Smooth muscle cell (in vitro differentiated cells): ENCODE data around the gene HPCAL1. TPM values are rescaled to one million over a fixed set of nuclear protein-coding genes. Genes with fewer than 3 reads are reported as not detected.

Experiments used
- DNase-seq: peaks from one replicate; lab custom pipeline; 2025; ENCODE audit not compliant: unreplicated experiment; lab: John Stamatoyannopoulos, UW
- H2AFZ ChIP-seq: fragments of 200-600 bp; sonication (generic); 2 replicates; pipeline ENCODE4 v1.6.0; 2016; ENCODE audit warnings: antibody characterized with exemption, low read depth, mild to moderate bottlenecking
- H3F3A ChIP-seq: fragments of 200-600 bp; sonication (generic); 2 replicates; pipeline ENCODE4 v1.6.0; 2017; ENCODE audit warnings: antibody characterized with exemption, low read depth
- H3K27ac ChIP-seq: fragments of 200-600 bp; sonication (generic); 2 replicates; pipeline ENCODE4 v1.5.1; 2016; ENCODE audit warnings: low read depth, mild to moderate bottlenecking
- H3K27me3 ChIP-seq: fragments of 200-600 bp; sonication (generic); 2 replicates; pipeline ENCODE4 v1.6.1; 2016; ENCODE audit warnings: low read depth, mild to moderate bottlenecking
- H3K36me3 ChIP-seq: fragments of 200-600 bp; sonication (generic); 2 replicates; pipeline ENCODE4 v1.5.1; 2016; ENCODE audit warnings: low read depth
- H3K4me1 ChIP-seq: fragments of 200-600 bp; sonication (generic); 2 replicates; pipeline ENCODE4 v1.5.1; 2016; ENCODE audit warnings: low read depth
- H3K4me2 ChIP-seq: fragments of 200-600 bp; sonication (generic); 2 replicates; pipeline ENCODE4 v1.6.0; 2016; ENCODE audit warnings: mild to moderate bottlenecking
- H3K4me3 ChIP-seq: fragments of 200-600 bp; sonication (generic); 2 replicates; pipeline ENCODE4 v1.5.1; 2016; ENCODE audit warnings: mild to moderate bottlenecking
- H3K79me2 ChIP-seq: fragments of 200-600 bp; sonication (generic); 2 replicates; pipeline ENCODE4 v1.6.0; 2016; ENCODE audit warnings: low read depth, mild to moderate bottlenecking
- H3K9ac ChIP-seq: fragments of 200-600 bp; sonication (generic); 2 replicates; pipeline ENCODE4 v1.6.0; 2016; ENCODE audit warnings: low read depth
- H3K9me3 ChIP-seq: fragments of 200-600 bp; sonication (generic); replicated peaks from 2 replicates; pipeline ENCODE4 v1.5.1; 2016; ENCODE audit warnings: low read depth
- H4K20me1 ChIP-seq: fragments of 200-600 bp; sonication (generic); 2 replicates; pipeline ENCODE4 v1.6.0; 2016; ENCODE audit warnings: low read depth
- WGBS: methylation state at CpG from one replicate; pipeline ENCODE4 v1.1.7; 2016; ENCODE audit warnings: low lambda C conversion rate; 5-methylcytosine and 5-hydroxymethylcytosine counted together
- polyA plus RNA-seq: library from polyadenylated mRNA; unstranded; fragments of >200 nt; fragmentation: Nextera tagmentation; extraction: Ambion mirVana; gene quantifications from 2 replicates; pipeline ENCODE4 v1.2.1, GENCODE V29; 2016
- total RNA-seq: library from RNA; depleted of rRNA; stranded (reverse); fragments of >200 nt; gene quantifications from 2 replicates; pipeline ENCODE4 v1.2.3, GENCODE V29; 2014
- TF ChIP-seq, protein P1 (sequence below): fragments of 200-600 bp; sonication (generic); IDR thresholded peaks from 2 replicates; pipeline ENCODE4 v1.5.1; 2017; ENCODE audit warnings: borderline replicate concordance, mild to moderate bottlenecking, antibody characterized with exemption; ENCODE audit not compliant: insufficient read depth, poor library complexity, severe bottlenecking

HPCAL1 gene
- total and polyA plus RNA-seq, 2 experiments from 2014 or later = 11.7 to 15.8 TPM

GRCh38 chr2:10340593-10340975 lies 37.9 kb downstream of the HPCAL1 start:
- Histone ChIP-seq H4K20me1 (no peaks in the 10 kb centered on the region), H3K4me2 (no peak overlapping the region), H3K27ac (no peak overlapping the region), H3K4me1 (no peaks in the 10 kb centered on the region), H3K36me3 (no peaks in the 10 kb centered on the region), H3K9me3 (no peaks in the 10 kb centered on the region), H3K27me3 (no peaks in the 10 kb centered on the region), H3F3A (no peaks in the 10 kb centered on the region), H3K9ac (no peak overlapping the region), H3K4me3 (no peak overlapping the region), H3K79me2 (peaks cover 6% of the 10 kb centered on the region), H2AFZ (no peak overlapping the region)
- 76% methylated on average over 7 of the region's 7 CpGs for whole genome bisulfite sequencing
- no peak for DNase-seq
- TF ChIP-seq, protein P1, sequence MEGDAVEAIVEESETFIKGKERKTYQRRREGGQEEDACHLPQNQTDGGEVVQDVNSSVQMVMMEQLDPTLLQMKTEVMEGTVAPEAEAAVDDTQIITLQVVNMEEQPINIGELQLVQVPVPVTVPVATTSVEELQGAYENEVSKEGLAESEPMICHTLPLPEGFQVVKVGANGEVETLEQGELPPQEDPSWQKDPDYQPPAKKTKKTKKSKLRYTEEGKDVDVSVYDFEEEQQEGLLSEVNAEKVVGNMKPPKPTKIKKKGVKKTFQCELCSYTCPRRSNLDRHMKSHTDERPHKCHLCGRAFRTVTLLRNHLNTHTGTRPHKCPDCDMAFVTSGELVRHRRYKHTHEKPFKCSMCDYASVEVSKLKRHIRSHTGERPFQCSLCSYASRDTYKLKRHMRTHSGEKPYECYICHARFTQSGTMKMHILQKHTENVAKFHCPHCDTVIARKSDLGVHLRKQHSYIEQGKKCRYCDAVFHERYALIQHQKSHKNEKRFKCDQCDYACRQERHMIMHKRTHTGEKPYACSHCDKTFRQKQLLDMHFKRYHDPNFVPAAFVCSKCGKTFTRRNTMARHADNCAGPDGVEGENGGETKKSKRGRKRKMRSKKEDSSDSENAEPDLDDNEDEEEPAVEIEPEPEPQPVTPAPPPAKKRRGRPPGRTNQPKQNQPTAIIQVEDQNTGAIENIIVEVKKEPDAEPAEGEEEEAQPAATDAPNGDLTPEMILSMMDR = no peak

DNA sequence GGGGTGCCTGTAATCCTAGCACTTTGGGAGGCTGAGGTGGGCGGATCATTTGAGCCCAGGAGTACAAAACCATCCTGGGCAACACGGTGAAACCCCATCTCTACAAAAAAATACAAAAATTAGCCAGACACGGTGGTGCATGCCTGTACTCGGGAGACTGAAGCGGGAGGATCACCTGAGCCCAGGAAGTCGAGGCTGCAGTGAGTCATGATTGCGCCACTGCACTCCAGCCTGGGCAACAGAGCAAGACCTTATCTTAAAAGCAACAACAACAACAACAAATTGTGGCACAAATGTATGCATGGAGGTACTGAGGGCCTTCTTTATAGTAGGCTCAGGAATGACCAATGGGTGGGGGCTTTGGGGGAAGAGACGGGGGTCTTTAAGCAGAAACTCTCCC lies 38.5 kb downstream of the HPCAL1 start:
- no peaks in the 10 kb centered on the region for H3K27me3 ChIP-seq

GRCh38 chr2:10342245-10342951 lies 39.7 kb downstream of the HPCAL1 start:
- no peaks in the 10 kb centered on the region for H3K79me2 ChIP-seq
- WGBS = 91% methylated on average over 18 of the region's 18 CpGs
- TF ChIP-seq, protein P1 = no peak
- no peak overlapping the region for H3K4me2 ChIP-seq
- H3K4me1 ChIP-seq = no peaks in the 10 kb centered on the region
- no peak overlapping the region for H3K9ac ChIP-seq
- DNase-seq = no peak
- H3K27me3 ChIP-seq = no peaks in the 10 kb centered on the region
- H3K27ac ChIP-seq = no peak overlapping the region
- no peaks in the 10 kb centered on the region for H3F3A ChIP-seq
- no peak overlapping the region for H2AFZ ChIP-seq
- H3K9me3 ChIP-seq = no peaks in the 10 kb centered on the region
- no peaks in the 10 kb centered on the region for H4K20me1 ChIP-seq
- no peaks in the 10 kb centered on the region for H3K36me3 ChIP-seq
- no peak overlapping the region for H3K4me3 ChIP-seq

More for the DNA sequence above, 38.5 kb downstream of the HPCAL1 start:
- Histone ChIP-seq H3K36me3 (no peaks in the 10 kb centered on the region), H3K4me2 (no peak overlapping the region), H3F3A (no peaks in the 10 kb centered on the region), H3K4me3 (no peak overlapping the region), H3K4me1 (no peaks in the 10 kb centered on the region), H4K20me1 (no peaks in the 10 kb centered on the region), H2AFZ (no peak overlapping the region), H3K9ac (no peak overlapping the region), H3K79me2 (peaks cover 3% of the 10 kb centered on the region), H3K9me3 (no peaks in the 10 kb centered on the region), H3K27ac (no peak overlapping the region)
- no peak for DNase-seq
- TF ChIP-seq, protein P1 = no peak
- WGBS = 81% methylated on average over 8 of the region's 8 CpGs

DNA sequence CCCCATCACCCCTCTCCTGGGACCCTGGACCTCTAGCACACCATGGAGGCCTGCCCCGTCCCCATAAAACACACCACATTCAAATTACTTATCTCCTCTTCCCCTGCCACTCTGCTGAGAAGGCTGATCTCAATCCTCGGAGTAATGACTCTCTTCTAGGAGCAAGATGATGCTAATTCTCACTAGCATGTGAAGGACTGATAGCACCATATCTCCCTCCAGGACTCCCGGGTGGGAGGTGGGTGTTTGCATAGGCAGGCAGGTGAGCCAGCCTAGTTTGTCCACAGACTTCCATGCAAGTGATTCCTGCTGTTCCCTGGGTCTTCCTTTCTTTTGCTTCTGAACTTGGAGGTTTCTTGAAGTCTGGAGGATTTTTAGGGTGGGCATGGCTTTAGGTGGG lies 40.5 kb downstream of the HPCAL1 start:
- Histone ChIP-seq H3K79me2 (no peaks in the 10 kb centered on the region), H3K27ac (no peak overlapping the region), H3K9ac (no peak overlapping the region), H3K36me3 (no peaks in the 10 kb centered on the region), H3K4me3 (no peak overlapping the region), H3K27me3 (no peaks in the 10 kb centered on the region), H3F3A (no peaks in the 10 kb centered on the region), H3K9me3 (no peaks in the 10 kb centered on the region), H2AFZ (no peak overlapping the region), H4K20me1 (no peaks in the 10 kb centered on the region), H3K4me2 (no peak overlapping the region), H3K4me1 (no peaks in the 10 kb centered on the region)
- 89% methylated on average over 3 of the region's 3 CpGs for WGBS
- TF ChIP-seq, protein P1 = no peak
- no peak for DNase-seq
